GM18505 (cell line): Measurements from ENCODE around the gene SCARB1.

ENCODE experiments used
- ATAC-seq: cut with Tn5 transposase; IDR thresholded peaks from one replicate; pipeline ENCODE4 v1.9.1; 2021; ENCODE audit not compliant: unreplicated experiment
- POLR2A ChIP-seq: IDR thresholded peaks from 4 replicates; pipeline ENCODE4 v1.6.1; 2011; ENCODE audit warnings: borderline replicate concordance; ENCODE audit not compliant: insufficient read depth, insufficient read length; ENCODE audit errors: extremely low read depth

The SCARB1 gene

DNA sequence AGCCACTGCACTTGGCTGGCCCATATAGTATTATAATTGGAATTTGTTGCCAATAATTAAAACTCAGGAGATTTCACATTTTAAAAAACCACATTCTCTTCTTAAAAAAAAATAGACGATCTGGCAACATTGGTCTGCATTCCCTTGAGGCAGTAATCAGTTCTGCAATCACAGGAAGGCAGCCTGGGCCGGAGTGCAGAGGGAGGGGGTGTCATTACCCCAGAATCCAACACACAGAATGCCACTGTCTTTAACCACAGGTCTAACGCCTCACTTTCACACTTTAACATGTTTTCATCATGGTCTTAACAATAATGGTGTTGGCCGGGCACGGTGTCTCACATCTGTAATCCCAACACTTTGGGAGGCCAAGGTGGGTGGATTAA, 100.1 kb downstream of the SCARB1 start:
- no peak for TF ChIP-seq POLR2A
- ATAC-seq = no peak

- no peak for ATAC-seq
- TF ChIP-seq POLR2A = no peak
Measured at GRCh38 chr12:124762791-124763593, 100.7 kb downstream of the SCARB1 start.

GRCh38 chr12:124762384-124762783, 101.3 kb downstream of the SCARB1 start:
- ATAC-seq = no peak
- no peak for TF ChIP-seq POLR2A

DNA sequence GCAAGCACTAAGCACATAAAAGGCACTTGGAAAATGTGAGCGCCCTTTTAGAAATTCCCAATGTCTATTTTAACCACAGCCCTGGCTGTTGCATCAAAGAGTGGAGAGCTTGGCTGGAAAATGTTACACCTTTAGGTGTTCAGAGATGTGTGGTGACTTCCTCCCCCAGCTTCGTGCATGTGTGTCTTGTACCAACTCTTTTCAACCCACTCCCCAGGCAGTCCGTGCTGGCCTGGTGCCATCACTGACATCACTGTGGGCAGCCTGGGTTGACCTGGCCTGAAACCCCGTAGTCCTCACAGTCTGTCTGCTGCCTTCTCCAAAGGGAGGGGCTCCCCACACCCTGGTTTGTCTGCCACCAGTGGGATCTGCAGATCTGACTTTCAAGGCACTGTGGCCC, 101.8 kb downstream of the SCARB1 start:
- no peak for TF ChIP-seq POLR2A
- no peak for ATAC-seq

DNA sequence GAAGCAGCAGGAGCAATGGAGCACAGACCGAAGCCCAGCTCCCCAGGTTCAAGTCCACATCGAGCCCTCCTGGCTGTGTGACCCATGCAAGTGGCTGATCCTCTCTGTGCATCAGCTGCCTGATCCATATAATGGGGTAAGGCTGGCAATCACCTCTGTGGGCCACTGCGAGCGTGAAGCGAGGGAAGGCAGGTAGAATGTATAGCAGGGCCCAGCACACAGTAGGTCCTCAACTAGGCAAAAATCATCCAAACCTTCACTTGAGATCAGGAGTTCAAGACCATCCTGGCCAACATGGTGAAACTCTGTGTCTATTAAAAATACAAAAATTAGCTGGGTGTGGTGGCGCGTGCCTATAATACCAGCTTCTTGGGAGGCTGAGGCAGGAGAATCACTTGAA, 102.6 kb downstream of the SCARB1 start:
- TF ChIP-seq POLR2A = no peak
- ATAC-seq = no peak

DNA sequence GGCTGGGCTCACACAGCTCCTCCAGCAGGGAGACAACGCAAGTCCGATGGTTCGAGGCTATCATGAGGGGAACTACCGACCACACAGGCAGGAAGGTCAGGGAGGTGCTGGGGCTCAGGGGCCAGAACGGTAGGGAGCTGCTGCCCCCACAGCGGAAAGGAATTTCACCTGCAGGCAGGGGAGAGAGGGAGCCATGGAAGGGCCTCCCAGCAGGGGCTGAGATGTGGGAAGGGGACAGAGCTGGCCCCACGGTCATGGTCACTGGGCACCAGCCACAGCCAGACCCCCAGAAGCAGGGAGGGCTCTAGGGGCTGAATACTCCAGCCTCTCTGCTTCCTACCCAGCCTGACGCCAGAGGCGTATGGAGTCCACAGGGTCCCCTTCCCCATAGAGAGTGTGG, 103.1 kb downstream of the SCARB1 start:
- no peak for TF ChIP-seq POLR2A
- ATAC-seq = no peak

GRCh38 chr12:124759841-124760503, 103.7 kb downstream of the SCARB1 start:
- no peak for ATAC-seq
- no peak for TF ChIP-seq POLR2A

GRCh38 chr12:124758266-124759220, 105.1 kb downstream of the SCARB1 start:
- ATAC-seq = no peak
- TF ChIP-seq POLR2A = no peak

- ATAC-seq = no peak
- no peak for TF ChIP-seq POLR2A
Measured at GRCh38 chr12:124757329-124757728, 106.3 kb downstream of the SCARB1 start.

DNA sequence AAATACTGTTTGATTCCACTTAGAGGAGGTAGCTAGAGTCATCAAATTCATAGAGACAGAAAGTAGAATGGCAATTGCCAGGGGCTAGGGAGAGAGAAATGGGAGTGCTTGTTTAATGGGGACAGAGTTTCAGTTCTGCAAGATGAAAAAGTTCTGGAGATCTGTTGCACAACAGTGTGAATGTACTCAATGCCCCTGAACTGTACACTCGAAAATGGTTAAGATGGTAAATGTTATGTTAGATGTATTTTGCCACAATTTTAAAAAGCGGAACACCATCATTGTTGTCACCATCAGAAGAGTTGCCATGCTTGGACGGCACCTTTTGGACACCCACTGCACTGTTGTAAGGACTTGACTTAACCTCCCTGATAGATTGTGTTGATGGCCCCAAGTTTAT, 106.9 kb downstream of the SCARB1 start:
- ATAC-seq = no peak
- TF ChIP-seq POLR2A = no peak

DNA sequence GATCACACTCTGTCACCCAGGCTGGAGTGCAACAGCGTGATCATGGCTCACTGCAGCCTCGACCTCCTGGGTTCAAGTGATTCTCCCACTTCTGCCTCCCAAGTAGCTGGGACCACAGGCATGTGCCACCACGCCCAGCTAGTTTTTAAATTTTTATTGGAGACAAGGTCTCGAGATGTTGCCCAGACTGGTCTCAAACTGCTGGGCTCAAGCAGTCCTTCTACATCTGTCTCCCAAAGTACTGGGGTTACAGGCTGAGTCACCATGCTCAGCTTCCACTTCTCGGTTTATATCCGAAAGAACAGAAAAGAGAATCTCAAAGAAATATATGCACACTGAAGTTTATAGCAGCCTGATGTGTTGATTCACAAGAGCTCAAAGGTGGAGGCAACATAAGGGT, 107.5 kb downstream of the SCARB1 start:
- no peak for ATAC-seq

GRCh38 chr12:124755801-124756148, 107.9 kb downstream of the SCARB1 start:
- no peak for TF ChIP-seq POLR2A
- no peak for ATAC-seq

More for the DNA sequence above, 107.5 kb downstream of the SCARB1 start:
- TF ChIP-seq POLR2A = no peak
